IMR-90 (cell line): ENCODE data around the gene GPR3. TPM values are rescaled to one million over a fixed set of nuclear protein-coding genes. Genes with fewer than 3 reads are reported as not detected.

Experiments
- ATAC-seq: fragments of 200-7000 bp; cut with Tn5 transposase; 2 replicates; pipeline ENCODE4 v1.9.1; 2020; ENCODE audit warnings: low read depth, mild to moderate bottlenecking, moderate library complexity
- BruUV-seq: library from RNA; stranded (reverse); fragments of 400-500 nt; replicated peaks from 2 replicates; lab custom pipeline; 2021; lab: Mats Ljungman, UMichigan
- CTCF ChIA-PET: fragments of 300-600 bp; formaldehyde crosslinking; extraction: SDS; loops from one replicate; lab custom pipeline; 2021; ENCODE audit warnings: antibody characterized with exemption; lab: Yijun Ruan, JAX
- POLR2A ChIA-PET: fragments of 300-600 bp; sonication (Branson Sonifier 250); formaldehyde crosslinking; loops from one replicate; lab custom pipeline; 2022; ENCODE audit warnings: antibody characterized with exemption; ENCODE audit not compliant: unreplicated experiment; lab: Charles Lee
- DNase-seq: peaks from one replicate; pipeline ENCODE4 v3.0.0; 2013
- H2AFZ ChIP-seq: replicated peaks from 2 replicates; pipeline ENCODE3; 2013; ENCODE audit warnings: low read length, mild to moderate bottlenecking; ENCODE audit not compliant: poor library complexity
- H2AK5ac ChIP-seq: 2 replicates; pipeline ENCODE4 v1.6.1; 2013; ENCODE audit warnings: low read depth, low read length, inconsistent platforms
- H2AK9ac ChIP-seq: replicated peaks from 2 replicates; pipeline ENCODE3; 2013; ENCODE audit warnings: mild to moderate bottlenecking, low read depth, low read length, moderate library complexity; ENCODE audit not compliant: poor library complexity
- H2BK120ac ChIP-seq: 2 replicates; pipeline ENCODE4 v1.6.1; 2013; ENCODE audit warnings: low read depth, low read length, inconsistent platforms
- H2BK15ac ChIP-seq: 3 replicates; pipeline ENCODE4 v1.6.1; 2013; ENCODE audit warnings: low read depth, low read length, inconsistent platforms
- H2BK20ac ChIP-seq: 2 replicates; pipeline ENCODE4 v1.6.1; 2013; ENCODE audit warnings: low read depth, mild to moderate bottlenecking, inconsistent platforms, low read length, moderate library complexity
- H2BK5ac ChIP-seq: 2 replicates; pipeline ENCODE4 v1.6.1; 2013; ENCODE audit warnings: mild to moderate bottlenecking, low read depth, low read length, inconsistent platforms; ENCODE audit not compliant: poor library complexity, severe bottlenecking
- H3K14ac ChIP-seq: replicated peaks from 2 replicates; pipeline ENCODE4 v1.6.1; 2013; ENCODE audit warnings: low read depth, low read length, inconsistent platforms
- H3K18ac ChIP-seq: 2 replicates; pipeline ENCODE4 v1.6.1; 2013; ENCODE audit warnings: low read depth, low read length, control low read depth
- H3K23ac ChIP-seq: 2 replicates; pipeline ENCODE4 v1.6.1; 2013; ENCODE audit warnings: low read depth, low read length, inconsistent platforms
- H3K27ac ChIP-seq: 2 replicates; pipeline ENCODE4 v1.5.1; 2013; ENCODE audit warnings: mild to moderate bottlenecking, control low read depth, low read length; ENCODE audit not compliant: insufficient read depth
- H3K27me3 ChIP-seq: 2 replicates; pipeline ENCODE4 v1.6.1; 2013; ENCODE audit warnings: low read length; ENCODE audit not compliant: control insufficient read depth, insufficient read depth
- H3K36me3 ChIP-seq: 2 replicates; pipeline ENCODE4 v1.6.1; 2013; ENCODE audit warnings: low read length, mixed read lengths; ENCODE audit not compliant: control insufficient read depth, insufficient read depth
- H3K4ac ChIP-seq: 2 replicates; pipeline ENCODE4 v1.6.1; 2013; ENCODE audit warnings: low read depth, low read length, inconsistent platforms
- H3K4me1 ChIP-seq: 2 replicates; pipeline ENCODE4 v1.6.1; 2013; ENCODE audit warnings: low read length, mixed read lengths; ENCODE audit not compliant: control insufficient read depth, insufficient read depth
- H3K4me2 ChIP-seq: 2 replicates; pipeline ENCODE4 v1.6.1; 2013; ENCODE audit warnings: low read depth, mild to moderate bottlenecking, control low read depth, low read length, moderate library complexity
- H3K4me3 ChIP-seq: 2 replicates; pipeline ENCODE4 v1.5.1; 2013; ENCODE audit warnings: low read depth, mild to moderate bottlenecking, control low read depth, low read length, moderate library complexity; ENCODE audit not compliant: insufficient read depth
- H3K56ac ChIP-seq: 2 replicates; pipeline ENCODE4 v1.6.1; 2013; ENCODE audit warnings: low read length, inconsistent platforms; ENCODE audit not compliant: insufficient read depth; ENCODE audit errors: extremely low read depth
- H3K79me1 ChIP-seq, 2 experiments: 2 replicates each; pipeline ENCODE4 v1.6.1; 2013; ENCODE audit warnings: low read length in 2 of 2, inconsistent platforms in 1 of 2, low read depth in 1 of 2
- H3K9ac ChIP-seq: 2 replicates; pipeline ENCODE4 v1.6.1; 2013; ENCODE audit warnings: low read depth, low read length, control low read depth
- H3K9me1 ChIP-seq: 2 replicates; pipeline ENCODE4 v1.6.1; 2013; ENCODE audit warnings: low read length, inconsistent platforms; ENCODE audit not compliant: insufficient read depth
- H3K9me3 ChIP-seq: 2 replicates; pipeline ENCODE4 v1.6.1; 2013; ENCODE audit warnings: low read length; ENCODE audit not compliant: control insufficient read depth, insufficient read depth
- H4K20me1 ChIP-seq: 2 replicates; pipeline ENCODE4 v1.6.1; 2013; ENCODE audit warnings: low read length, inconsistent platforms; ENCODE audit not compliant: insufficient read depth
- H4K5ac ChIP-seq: 2 replicates; pipeline ENCODE4 v1.6.1; 2013; ENCODE audit warnings: mild to moderate bottlenecking, low read depth, low read length, control low read depth
- H4K8ac ChIP-seq, 2 experiments: 2 replicates each; pipeline ENCODE4 v1.6.1; 2013; ENCODE audit warnings: low read depth in 2 of 2, low read length in 2 of 2, control low read depth in 1 of 2, inconsistent platforms in 1 of 2
- H4K91ac ChIP-seq: 2 replicates; pipeline ENCODE4 v1.6.1; 2013; ENCODE audit warnings: low read depth, low read length, inconsistent platforms; ENCODE audit not compliant: insufficient read depth
- BHLHE40 ChIP-seq: fragments of 150-350 bp; IDR thresholded peaks from 2 replicates; pipeline ENCODE4 v1.6.1; 2016; ENCODE audit warnings: mild to moderate bottlenecking, low read depth, low read length
- CEBPB ChIP-seq: IDR thresholded peaks from 2 replicates; pipeline ENCODE4 v1.6.1; 2012; ENCODE audit warnings: low read depth, low read length, improper control_type of control experiment
- CHD1 ChIP-seq: IDR thresholded peaks from 2 replicates; pipeline ENCODE4 v1.6.1; 2012; ENCODE audit warnings: low read depth, low read length, improper control_type of control experiment
- CTCF ChIP-seq: conservative IDR thresholded peaks from 2 replicates; pipeline ENCODE4 v1.5.1; 2012; ENCODE audit warnings: mild to moderate bottlenecking, low read depth, low read length, improper control_type of control experiment
- ELK1 ChIP-seq: fragments of 150-350 bp; IDR thresholded peaks from 2 replicates; pipeline ENCODE4 v1.6.1; 2016; ENCODE audit warnings: low read depth, mild to moderate bottlenecking, low read length, moderate library complexity, borderline replicate concordance
- FOS ChIP-seq: fragments of 150-350 bp; IDR thresholded peaks from 2 replicates; pipeline ENCODE4 v1.6.1; 2016; ENCODE audit warnings: low read depth, low read length
- MAFK ChIP-seq: IDR thresholded peaks from 2 replicates; pipeline ENCODE4 v1.6.1; 2012; ENCODE audit warnings: low read depth, low read length, improper control_type of control experiment
- MAZ ChIP-seq: IDR thresholded peaks from 2 replicates; pipeline ENCODE4 v1.6.1; 2012; ENCODE audit warnings: low read depth, mild to moderate bottlenecking, low read length, improper control_type of control experiment, moderate library complexity, borderline replicate concordance
- MXI1 ChIP-seq: IDR thresholded peaks from 2 replicates; pipeline ENCODE4 v1.6.1; 2012; ENCODE audit warnings: low read depth, mild to moderate bottlenecking, low read length, moderate library complexity, borderline replicate concordance
- NFE2L2 ChIP-seq: fragments of 150-350 bp; IDR thresholded peaks from 2 replicates; pipeline ENCODE4 v1.6.1; 2016; ENCODE audit warnings: low read depth, mild to moderate bottlenecking, low read length
- POLR2A ChIP-seq: IDR thresholded peaks from 2 replicates; pipeline ENCODE4 v1.6.1; 2012; ENCODE audit warnings: mild to moderate bottlenecking, low read depth, low read length
- RAD21 ChIP-seq: IDR thresholded peaks from 2 replicates; pipeline ENCODE4 v1.6.1; 2012; ENCODE audit warnings: low read length, improper control_type of control experiment
- RCOR1 ChIP-seq: IDR thresholded peaks from 2 replicates; pipeline ENCODE4 v1.6.1; 2012; ENCODE audit warnings: mild to moderate bottlenecking, low read length, improper control_type of control experiment; ENCODE audit not compliant: insufficient replicate concordance
- RFX5 ChIP-seq: IDR thresholded peaks from 2 replicates; pipeline ENCODE4 v1.8.0; 2012; ENCODE audit warnings: low read depth, mild to moderate bottlenecking, low read length, moderate library complexity
- SMC3 ChIP-seq: fragments of 150-350 bp; IDR thresholded peaks from 2 replicates; pipeline ENCODE4 v1.6.1; 2016; ENCODE audit warnings: low read depth, mild to moderate bottlenecking, antibody characterized with exemption, low read length, moderate library complexity
- USF2 ChIP-seq: fragments of 150-350 bp; IDR thresholded peaks from 2 replicates; pipeline ENCODE4 v1.6.1; 2017; ENCODE audit warnings: mild to moderate bottlenecking, antibody characterized with exemption, low read length, low read depth
- WGBS, 2 experiments: methylation state at CpG; one replicate each; pipeline versions ENCODE4 v1.1.5 to v1.1.7; 2013; ENCODE audit warnings: missing lambda C conversion rate in 2 of 2; ENCODE audit not compliant: insufficient read length in 1 of 2; ENCODE audit errors: extremely low coverage in 2 of 2; 5-methylcytosine and 5-hydroxymethylcytosine counted together
- dilution Hi-C: fragments of 300-500 bp; cut with HindIII; formaldehyde crosslinking; loops from one replicate; pipeline ENCODE4 v1.14.3; 2018; ENCODE audit warnings: low sequenced_read_pairs; ENCODE audit not compliant: unreplicated experiment
- in situ Hi-C: fragments of 300-500 bp; cut with MboI; formaldehyde crosslinking; loops from 3 replicates; pipeline ENCODE4 v1.14.3; 2019; ENCODE audit warnings: low sequenced_read_pairs, inconsistent platforms, mixed read lengths
- intact Hi-C: fragments of 100-400 bp; cut with micrococcal nuclease; formaldehyde crosslinking; loops from 2 replicates; pipeline ENCODE4 v1.10.0; 2022
- polyA plus RNA-seq, 3 experiments: library from polyadenylated mRNA; depleted of rRNA; stranded (reverse); fragments of >200 nt; gene quantifications; 2 replicates each; pipeline ENCODE4 v1.2.3, GENCODE V29; 2012; ENCODE audit warnings: low replicate concordance in 1 of 3
- total RNA-seq: library from RNA; depleted of rRNA; stranded (reverse); fragments of >200 nt; gene quantifications from 2 replicates; pipeline ENCODE4 v1.2.3, GENCODE V29; 2012

Gene GPR3
- total and polyA plus RNA-seq, 2 of the 4 experiments (the other 2 are of a cell fraction) = 0.72 to 4.8 TPM

GRCh38 chr1:27412502-27412901 lies 20.1 kb downstream of the GPR3 start:
- H3K4me3 ChIP-seq = no peak overlapping the region
- intact Hi-C loops = no loop called here
- H3K36me3 ChIP-seq = peaks cover 68% of the 10 kb centered on the region
- no peak for ATAC-seq
- no peaks in the 10 kb centered on the region for H3K9me3 ChIP-seq
- ChIA-PET CTCF (interaction anchor here (1.5 kb wide), 1 partner anchor 11 kb away, joined by 3 read pairs; no protein-coding TSS in a partner anchor), POLR2A (no interaction called here)
- H3K23ac ChIP-seq = no peak overlapping the region
- no peak overlapping the region for H2BK5ac ChIP-seq
- H2BK15ac ChIP-seq = no peak overlapping the region
- no peak overlapping the region for H3K4ac ChIP-seq
- no peak overlapping the region for H3K9ac ChIP-seq
- peaks cover 5% of the 10 kb centered on the region; the same call in 1 of the 2 replicates for H3K9me1 ChIP-seq
- no peak overlapping the region for H3K4me2 ChIP-seq
- H3K56ac ChIP-seq = no peak overlapping the region
- H3K27me3 ChIP-seq = no peaks in the 10 kb centered on the region
- H3K18ac ChIP-seq = no peak overlapping the region
- no peak overlapping the region for H3K14ac ChIP-seq
- in situ Hi-C loops = loop anchor here (10.0 kb wide), 1 partner anchor 252 kb away; no protein-coding TSS in a partner anchor
- no peak overlapping the region for H2AFZ ChIP-seq
- H2BK20ac ChIP-seq = no peak overlapping the region
- H2BK120ac ChIP-seq = no peak overlapping the region
- no TSS peak for BruUV-seq
- H3K27ac ChIP-seq = no peak overlapping the region
- no peak for DNase-seq
- no peak overlapping the region for H2AK5ac ChIP-seq
- H4K8ac ChIP-seq = no peak overlapping the region
- H4K91ac ChIP-seq = no peak overlapping the region
- TF ChIP-seq CEBPB (no peak), MAFK (no peak), RFX5 (no peak), POLR2A (no peak), RCOR1 (no peak), MXI1 (no peak), CHD1 (no peak), MAZ (no peak), BHLHE40 (no peak), ELK1 (no peak), SMC3 (no peak), RAD21 (no peak), FOS (no peak), NFE2L2 (no peak), CTCF (no peak), USF2 (no peak)
- dilution Hi-C loops = no loop called here
- no peak overlapping the region for H2AK9ac ChIP-seq
- peaks cover under 1% of the 10 kb centered on the region for H3K4me1 ChIP-seq
- 100% methylated on average over 1 of the region's 4 CpGs; no CpG with 5 or more reads in 1 of the 2 experiments for WGBS, 2 experiments
- H4K20me1 ChIP-seq = no peaks in the 10 kb centered on the region
- peaks cover 38 to 51% of the 10 kb centered on the region in 2 experiments for H3K79me1 ChIP-seq
- no peak overlapping the region for H4K5ac ChIP-seq
